ENCODE measurements around the gene KITLG. TPM values are rescaled to one million over a fixed set of nuclear protein-coding genes. Genes with fewer than 3 reads are reported as not detected.

KITLG gene
- total and polyA plus RNA-seq, 2 donors (not counting 1 experiment from before 2014, with no cell fraction given), result not detected

GRCh38 chr12:88503281-88503703, 77.0 kb downstream of the KITLG start:
- Mint-ChIP-seq H3K27ac (no peak overlapping the region), H3K9me3 (ENCODE audit: insufficient read depth) (no peaks in the 10 kb centered on the region), H3K4me1 (no peaks in the 10 kb centered on the region), H3K4me3 (no peak overlapping the region), H3K27me3 (no peaks in the 10 kb centered on the region)
- intact Hi-C loops (cut with micrococcal nuclease), result no loop called here
- H3K4me1 ChIP-seq (ENCODE audit: control insufficient read depth in 2 of 2, insufficient read depth in 2 of 2, low read length in 2 of 2), result no peaks in the 10 kb centered on the region
- no peak for ATAC-seq (ENCODE audit: low read depth)
- no peak overlapping the region for H3K4me2 ChIP-seq (replicated peaks; ENCODE audit: low read depth, low read length, poor library complexity, severe bottlenecking)
- H3K27ac ChIP-seq (ENCODE audit: low read length in 2 of 2), result no peak overlapping the region
- ChIA-PET POLR2A (no interaction called here), CTCF (no interaction called here)
- H2AFZ ChIP-seq (ENCODE audit: insufficient read depth, low read depth, low read length, poor library complexity, severe bottlenecking), result no peak overlapping the region
- H3K4me3 ChIP-seq (ENCODE audit: control extremely low read depth in 1 of 5, extremely low read depth in 1 of 5, insufficient read depth in 1 of 5, low read depth in 2 of 5, low read length in 4 of 5), result no peak overlapping the region
- no peak for DNase-seq
- no peaks in the 10 kb centered on the region for H3K27me3 ChIP-seq (replicated peaks in 1 of 4; ENCODE audit: control extremely low read depth in 1 of 4, control insufficient read depth in 3 of 4, insufficient read depth in 4 of 4, low read length in 3 of 4)
- WGBS (ENCODE audit: insufficient coverage), result 100% methylated on average over 2 of the region's 3 CpGs
- H3K79me2 ChIP-seq (ENCODE audit: control insufficient read depth, insufficient read depth, low read length), result no peaks in the 10 kb centered on the region
- H3K36me3 ChIP-seq (replicated peaks in 1 of 2; ENCODE audit: control extremely low read depth in 1 of 2, control insufficient read depth in 1 of 2, extremely low read depth in 1 of 2, insufficient read depth in 2 of 2, low read length in 1 of 2), result no peaks in the 10 kb centered on the region
- no peaks in the 10 kb centered on the region for H4K20me1 ChIP-seq (ENCODE audit: control insufficient read depth, insufficient read depth, low read length, poor library complexity, severe bottlenecking)
- no peak overlapping the region for H3K9ac ChIP-seq (ENCODE audit: low read length)
- H3K9me3 ChIP-seq (ENCODE audit: control extremely low read depth in 1 of 3, control insufficient read depth in 2 of 3, insufficient read depth in 1 of 3, low read length in 2 of 3), result no peaks in the 10 kb centered on the region
- TF ChIP-seq CTCF (IDR thresholded peaks at IDR 0.05), result no peak
- no peak for TF ChIP-seq EZH2 (IDR thresholded peaks at IDR 0.05; ENCODE audit: borderline replicate concordance, insufficient read depth, low read depth, low read length, poor library complexity, severe bottlenecking)

GRCh38 chr12:88501972-88502938, 78.0 kb downstream of the KITLG start:
- TF ChIP-seq CTCF (IDR thresholded peaks at IDR 0.05), result no peak
- no peak for TF ChIP-seq EZH2 (IDR thresholded peaks at IDR 0.05; ENCODE audit: borderline replicate concordance, insufficient read depth, low read depth, low read length, poor library complexity, severe bottlenecking)
- H3K4me3 ChIP-seq (ENCODE audit: control extremely low read depth in 1 of 5, extremely low read depth in 1 of 5, insufficient read depth in 1 of 5, low read depth in 2 of 5, low read length in 4 of 5), result no peak overlapping the region
- Mint-ChIP-seq H3K27ac (no peak overlapping the region), H3K4me3 (no peak overlapping the region), H3K27me3 (no peaks in the 10 kb centered on the region), H3K4me1 (no peaks in the 10 kb centered on the region), H3K9me3 (ENCODE audit: insufficient read depth) (no peaks in the 10 kb centered on the region)
- no peaks in the 10 kb centered on the region for H3K9me3 ChIP-seq (ENCODE audit: control extremely low read depth in 1 of 3, control insufficient read depth in 2 of 3, insufficient read depth in 1 of 3, low read length in 2 of 3)
- no peak overlapping the region for H3K27ac ChIP-seq (ENCODE audit: low read length in 2 of 2)
- intact Hi-C loops (cut with micrococcal nuclease), result no loop called here
- ATAC-seq (ENCODE audit: low read depth) (no peak), DNase-seq (no peak)
- H3K36me3 ChIP-seq (replicated peaks in 1 of 2; ENCODE audit: control extremely low read depth in 1 of 2, control insufficient read depth in 1 of 2, extremely low read depth in 1 of 2, insufficient read depth in 2 of 2, low read length in 1 of 2), result no peaks in the 10 kb centered on the region
- 100% methylated on average over 3 of the region's 5 CpGs for WGBS (ENCODE audit: insufficient coverage)
- H3K27me3 ChIP-seq (replicated peaks in 1 of 4; ENCODE audit: control extremely low read depth in 1 of 4, control insufficient read depth in 3 of 4, insufficient read depth in 4 of 4, low read length in 3 of 4), result no peaks in the 10 kb centered on the region
- no peaks in the 10 kb centered on the region for H4K20me1 ChIP-seq (ENCODE audit: control insufficient read depth, insufficient read depth, low read length, poor library complexity, severe bottlenecking)
- H3K4me2 ChIP-seq (replicated peaks; ENCODE audit: low read depth, low read length, poor library complexity, severe bottlenecking), result no peak overlapping the region
- H3K9ac ChIP-seq (ENCODE audit: low read length), result no peak overlapping the region
- H3K79me2 ChIP-seq (ENCODE audit: control insufficient read depth, insufficient read depth, low read length), result no peaks in the 10 kb centered on the region
- H2AFZ ChIP-seq (ENCODE audit: insufficient read depth, low read depth, low read length, poor library complexity, severe bottlenecking), result no peak overlapping the region
- H3K4me1 ChIP-seq (ENCODE audit: control insufficient read depth in 2 of 2, insufficient read depth in 2 of 2, low read length in 2 of 2), result no peaks in the 10 kb centered on the region
- CTCF ChIA-PET, result no interaction called here
- POLR2A ChIA-PET, result no interaction called here
